Measurements from ENCODE around the gene SORBS2. TPM values are rescaled to one million over a fixed set of nuclear protein-coding genes. Genes with fewer than 3 reads are reported as not detected.
A peak's percentile ranks its signal among the peaks of the same experiment; 100 is the strongest.

Gene SORBS2
- total RNA-seq, 1 donor from 2014 or later = 33.6 TPM

- H3K27ac Mint-ChIP-seq (ENCODE audit: unreplicated experiment) = no peak overlapping the region
- peaks cover 4% of the 10 kb centered on the region for H3K9me3 Mint-ChIP-seq (ENCODE audit: unreplicated experiment)
- H3K27me3 Mint-ChIP-seq (ENCODE audit: unreplicated experiment) = no peaks in the 10 kb centered on the region
These were observed 37.9 kb upstream of the SORBS2 start for GRCh38 chr4:185849664-185850550.

GRCh38 chr4:185847352-185848097 is 35.5 kb upstream of the SORBS2 start:
- Mint-ChIP-seq H3K36me3 (ENCODE audit: unreplicated experiment) (no peaks in the 10 kb centered on the region), H3K9me3 (ENCODE audit: unreplicated experiment) (peaks cover 4% of the 10 kb centered on the region), H3K27me3 (ENCODE audit: unreplicated experiment) (no peaks in the 10 kb centered on the region), H3K27ac (ENCODE audit: unreplicated experiment) (peak overlapping the region; percentile 94), H3K4me1 (ENCODE audit: unreplicated experiment) (peaks cover 30% of the 10 kb centered on the region), H3K4me3 (ENCODE audit: unreplicated experiment) (peak overlapping the region; percentile 23)
- no peak for DNase-seq (ENCODE audit: extremely low spot score, unreplicated experiment)
- TF ChIP-seq CTCF (IDR thresholded peaks at IDR 0.05) = no peak

More at GRCh38 chr4:185849664-185850550, 37.9 kb upstream of the SORBS2 start:
- H3K36me3 Mint-ChIP-seq (ENCODE audit: unreplicated experiment) = no peaks in the 10 kb centered on the region
- TF ChIP-seq CTCF (IDR thresholded peaks at IDR 0.05) = no peak
- DNase-seq (ENCODE audit: extremely low spot score, unreplicated experiment) = no peak
- H3K4me1 Mint-ChIP-seq (ENCODE audit: unreplicated experiment) = peaks cover 31% of the 10 kb centered on the region
- H3K4me3 Mint-ChIP-seq (ENCODE audit: unreplicated experiment) = no peak overlapping the region

GRCh38 chr4:185846505-185847150 is 34.6 kb upstream of the SORBS2 start:
- no peaks in the 10 kb centered on the region for H3K27me3 Mint-ChIP-seq (ENCODE audit: unreplicated experiment)
- peaks cover 4% of the 10 kb centered on the region for H3K9me3 Mint-ChIP-seq (ENCODE audit: unreplicated experiment)
- H3K27ac Mint-ChIP-seq (ENCODE audit: unreplicated experiment) = peak overlapping the region; percentile 94
- H3K36me3 Mint-ChIP-seq (ENCODE audit: unreplicated experiment) = no peaks in the 10 kb centered on the region
- peaks cover 30% of the 10 kb centered on the region for H3K4me1 Mint-ChIP-seq (ENCODE audit: unreplicated experiment)
- no peak for DNase-seq (ENCODE audit: extremely low spot score, unreplicated experiment)
- no peak overlapping the region for H3K4me3 Mint-ChIP-seq (ENCODE audit: unreplicated experiment)
- TF ChIP-seq CTCF (IDR thresholded peaks at IDR 0.05) = no peak

- Mint-ChIP-seq H3K4me3 (ENCODE audit: unreplicated experiment) (no peak overlapping the region), H3K27ac (ENCODE audit: unreplicated experiment) (no peak overlapping the region), H3K36me3 (ENCODE audit: unreplicated experiment) (no peaks in the 10 kb centered on the region), H3K9me3 (ENCODE audit: unreplicated experiment) (peaks cover 4% of the 10 kb centered on the region), H3K27me3 (ENCODE audit: unreplicated experiment) (no peaks in the 10 kb centered on the region), H3K4me1 (ENCODE audit: unreplicated experiment) (peaks cover 30% of the 10 kb centered on the region)
- TF ChIP-seq CTCF (IDR thresholded peaks at IDR 0.05) = no peak
- DNase-seq (ENCODE audit: extremely low spot score, unreplicated experiment) = no peak
These were observed 34.0 kb upstream of the SORBS2 start for GRCh38 chr4:185845966-185846365.

Measured in osteocyte (in vitro differentiated cells).